SK-N-SH (cell line): Measurements from ENCODE around the gene SEC14L1.

Experiments used
- FOXM1 ChIP-seq: IDR thresholded peaks from 2 replicates; pipeline ENCODE4 v1.4.0; 2012; ENCODE audit warnings: low read depth, mild to moderate bottlenecking
- POLR2AphosphoS5 ChIP-seq: IDR thresholded peaks from 2 replicates; pipeline ENCODE4 v1.6.1; 2012; ENCODE audit warnings: low read depth, low read length
- RFX5 ChIP-seq: IDR thresholded peaks from 2 replicates; pipeline ENCODE4 v1.6.1; 2012; ENCODE audit warnings: mild to moderate bottlenecking, improper control_type of control experiment, low read length
- SIN3A ChIP-seq: IDR thresholded peaks from 2 replicates; pipeline ENCODE4 v1.6.1; 2012; ENCODE audit warnings: low read depth, mild to moderate bottlenecking, low read length, moderate library complexity, borderline replicate concordance
- TAF1 ChIP-seq: IDR thresholded peaks from 2 replicates; pipeline ENCODE4 v1.6.1; 2012; ENCODE audit warnings: low read depth, mild to moderate bottlenecking, low read length, moderate library complexity, borderline replicate concordance
- YY1 ChIP-seq: IDR thresholded peaks from 2 replicates; pipeline ENCODE4 v1.4.0; 2012; ENCODE audit warnings: low read depth, mild to moderate bottlenecking
- TF ChIP-seq, protein P1 (sequence below): fragments of 200-600 bp; sonication (generic); IDR thresholded peaks from 2 replicates; pipeline ENCODE4 v1.6.1; 2017; ENCODE audit warnings: antibody characterized with exemption, mild to moderate bottlenecking, moderate library complexity
- TF ChIP-seq, protein P2 (sequence below): IDR thresholded peaks from 2 replicates; pipeline ENCODE4 v1.6.1; 2012; ENCODE audit warnings: mild to moderate bottlenecking, low read depth, low read length, moderate library complexity

DNA sequence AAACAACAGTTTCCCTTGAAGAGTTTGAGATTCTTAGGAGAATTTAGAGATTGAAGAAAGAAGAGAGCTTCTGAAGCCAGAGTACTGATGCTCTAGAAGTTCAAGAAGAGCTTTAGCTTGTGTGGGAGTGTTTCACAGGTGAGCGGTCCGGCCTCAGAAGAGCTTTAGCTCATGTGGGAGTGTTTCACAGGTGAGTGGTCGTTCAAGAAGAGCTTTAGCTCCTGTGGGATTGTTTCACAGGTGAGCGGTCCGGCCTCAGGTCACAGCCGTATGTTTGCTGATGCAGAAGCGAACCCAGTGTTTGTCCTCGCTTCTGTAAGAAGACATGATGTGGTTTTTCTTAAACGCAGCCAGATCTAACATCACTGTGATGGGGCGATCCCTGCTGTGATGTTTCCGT, 76.4 kb downstream of the SEC14L1 start:
- TF ChIP-seq YY1: no peak
- TF ChIP-seq, protein P1, sequence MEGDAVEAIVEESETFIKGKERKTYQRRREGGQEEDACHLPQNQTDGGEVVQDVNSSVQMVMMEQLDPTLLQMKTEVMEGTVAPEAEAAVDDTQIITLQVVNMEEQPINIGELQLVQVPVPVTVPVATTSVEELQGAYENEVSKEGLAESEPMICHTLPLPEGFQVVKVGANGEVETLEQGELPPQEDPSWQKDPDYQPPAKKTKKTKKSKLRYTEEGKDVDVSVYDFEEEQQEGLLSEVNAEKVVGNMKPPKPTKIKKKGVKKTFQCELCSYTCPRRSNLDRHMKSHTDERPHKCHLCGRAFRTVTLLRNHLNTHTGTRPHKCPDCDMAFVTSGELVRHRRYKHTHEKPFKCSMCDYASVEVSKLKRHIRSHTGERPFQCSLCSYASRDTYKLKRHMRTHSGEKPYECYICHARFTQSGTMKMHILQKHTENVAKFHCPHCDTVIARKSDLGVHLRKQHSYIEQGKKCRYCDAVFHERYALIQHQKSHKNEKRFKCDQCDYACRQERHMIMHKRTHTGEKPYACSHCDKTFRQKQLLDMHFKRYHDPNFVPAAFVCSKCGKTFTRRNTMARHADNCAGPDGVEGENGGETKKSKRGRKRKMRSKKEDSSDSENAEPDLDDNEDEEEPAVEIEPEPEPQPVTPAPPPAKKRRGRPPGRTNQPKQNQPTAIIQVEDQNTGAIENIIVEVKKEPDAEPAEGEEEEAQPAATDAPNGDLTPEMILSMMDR: no peak
- no peak for TF ChIP-seq TAF1
- no peak for TF ChIP-seq FOXM1
- no peak for TF ChIP-seq POLR2AphosphoS5
- no peak for TF ChIP-seq SIN3A
- TF ChIP-seq, protein P2, sequence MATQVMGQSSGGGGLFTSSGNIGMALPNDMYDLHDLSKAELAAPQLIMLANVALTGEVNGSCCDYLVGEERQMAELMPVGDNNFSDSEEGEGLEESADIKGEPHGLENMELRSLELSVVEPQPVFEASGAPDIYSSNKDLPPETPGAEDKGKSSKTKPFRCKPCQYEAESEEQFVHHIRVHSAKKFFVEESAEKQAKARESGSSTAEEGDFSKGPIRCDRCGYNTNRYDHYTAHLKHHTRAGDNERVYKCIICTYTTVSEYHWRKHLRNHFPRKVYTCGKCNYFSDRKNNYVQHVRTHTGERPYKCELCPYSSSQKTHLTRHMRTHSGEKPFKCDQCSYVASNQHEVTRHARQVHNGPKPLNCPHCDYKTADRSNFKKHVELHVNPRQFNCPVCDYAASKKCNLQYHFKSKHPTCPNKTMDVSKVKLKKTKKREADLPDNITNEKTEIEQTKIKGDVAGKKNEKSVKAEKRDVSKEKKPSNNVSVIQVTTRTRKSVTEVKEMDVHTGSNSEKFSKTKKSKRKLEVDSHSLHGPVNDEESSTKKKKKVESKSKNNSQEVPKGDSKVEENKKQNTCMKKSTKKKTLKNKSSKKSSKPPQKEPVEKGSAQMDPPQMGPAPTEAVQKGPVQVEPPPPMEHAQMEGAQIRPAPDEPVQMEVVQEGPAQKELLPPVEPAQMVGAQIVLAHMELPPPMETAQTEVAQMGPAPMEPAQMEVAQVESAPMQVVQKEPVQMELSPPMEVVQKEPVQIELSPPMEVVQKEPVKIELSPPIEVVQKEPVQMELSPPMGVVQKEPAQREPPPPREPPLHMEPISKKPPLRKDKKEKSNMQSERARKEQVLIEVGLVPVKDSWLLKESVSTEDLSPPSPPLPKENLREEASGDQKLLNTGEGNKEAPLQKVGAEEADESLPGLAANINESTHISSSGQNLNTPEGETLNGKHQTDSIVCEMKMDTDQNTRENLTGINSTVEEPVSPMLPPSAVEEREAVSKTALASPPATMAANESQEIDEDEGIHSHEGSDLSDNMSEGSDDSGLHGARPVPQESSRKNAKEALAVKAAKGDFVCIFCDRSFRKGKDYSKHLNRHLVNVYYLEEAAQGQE: no peak
- TF ChIP-seq RFX5: no peak
